HepG2 (cell line): ENCODE results near the gene RHBDD1. TPM values are rescaled to one million over a fixed set of nuclear protein-coding genes. Genes with fewer than 3 reads are reported as not detected.

Experiments
- AFF4 ChIP-seq: sonication (generic); formaldehyde crosslinking; IDR thresholded peaks from 2 replicates; pipeline ENCODE4 v1.4.0; 2020; ENCODE audit warnings: missing genetic modification reagents
- ELF3 ChIP-seq: IDR thresholded peaks from 2 replicates; pipeline ENCODE4 v1.6.1; 2016; ENCODE audit warnings: missing genetic modification reagents, missing compliant biosample characterization
- ETV5 ChIP-seq: IDR thresholded peaks from 2 replicates; pipeline ENCODE4 v1.6.1; 2018; ENCODE audit warnings: missing biosample characterization, missing genetic modification reagents, inconsistent platforms, borderline replicate concordance
- GFI1 ChIP-seq: sonication (generic); formaldehyde crosslinking; IDR thresholded peaks from 2 replicates; pipeline ENCODE4 v1.5.0; 2020; ENCODE audit warnings: missing genetic modification reagents, mild to moderate bottlenecking, borderline replicate concordance
- GTF2F1 ChIP-seq: fragments of 150-350 bp; IDR thresholded peaks from 2 replicates; pipeline ENCODE4 v1.6.1; 2014; ENCODE audit warnings: low read length
- MXD4 ChIP-seq: IDR thresholded peaks from 2 replicates; pipeline ENCODE4 v1.6.1; 2016; ENCODE audit warnings: mild to moderate bottlenecking, missing biosample characterization, missing genetic modification reagents
- PCBP2 ChIP-seq: fragments of 200-400 bp; formaldehyde crosslinking; optimal IDR thresholded peaks from 2 replicates; pipeline ENCODE3; 2018; ENCODE audit warnings: low read length, low read depth; ENCODE audit not compliant: poor library complexity, severe bottlenecking
- SALL1 ChIP-seq: sonication (generic); formaldehyde crosslinking; IDR thresholded peaks from 2 replicates; pipeline ENCODE4 v1.8.0; 2022; ENCODE audit warnings: mild to moderate bottlenecking, missing genetic modification reagents
- SIN3B ChIP-seq: fragments of 150-350 bp; IDR thresholded peaks from 2 replicates; pipeline ENCODE4 v1.6.1; 2014; ENCODE audit warnings: low read length
- SMAD3 ChIP-seq: sonication (generic); formaldehyde crosslinking; IDR thresholded peaks from 2 replicates; pipeline ENCODE4 v1.4.0; 2020; ENCODE audit warnings: missing genetic modification reagents
- ZC3H13 ChIP-seq: sonication (generic); formaldehyde crosslinking; IDR thresholded peaks from 2 replicates; pipeline ENCODE4 v1.8.1; 2023; ENCODE audit warnings: mild to moderate bottlenecking, missing genetic modification reagents, moderate library complexity
- ZHX2 ChIP-seq, 2 experiments: sonication (generic) in 1 of 2; formaldehyde crosslinking in 1 of 2; IDR thresholded peaks; 2 replicates each; pipeline versions ENCODE4 v1.6.1 to v1.9.0; 2014 to 2022; ENCODE audit warnings: antibody characterized with exemption in 1 of 2, borderline replicate concordance in 1 of 2, inconsistent platforms in 1 of 2, low read depth in 1 of 2, missing genetic modification reagents in 1 of 2
- ZMAT5 ChIP-seq: sonication (generic); formaldehyde crosslinking; IDR thresholded peaks from 2 replicates; pipeline ENCODE4 v1.5.0; 2020; ENCODE audit warnings: mild to moderate bottlenecking, low read depth, missing genetic modification reagents, borderline replicate concordance
- ZMYM4 ChIP-seq: sonication (generic); formaldehyde crosslinking; IDR thresholded peaks from 2 replicates; pipeline ENCODE4 v1.8.1; 2023; ENCODE audit warnings: mild to moderate bottlenecking, missing genetic modification reagents
- ZNF136 ChIP-seq: sonication (generic); formaldehyde crosslinking; IDR thresholded peaks from 2 replicates; pipeline ENCODE4 v1.8.1; 2022; ENCODE audit warnings: low read depth, mild to moderate bottlenecking, moderate library complexity, missing genetic modification reagents
- ZNF264 ChIP-seq: sonication (generic); formaldehyde crosslinking; IDR thresholded peaks from 2 replicates; pipeline ENCODE4 v1.4.0; 2020; ENCODE audit warnings: missing genetic modification reagents
- ZNF737 ChIP-seq: sonication (generic); formaldehyde crosslinking; IDR thresholded peaks from 2 replicates; pipeline ENCODE4 v1.5.0; 2020; ENCODE audit warnings: missing genetic modification reagents, mild to moderate bottlenecking, borderline replicate concordance
- ZNF773 ChIP-seq: sonication (generic); formaldehyde crosslinking; IDR thresholded peaks from 2 replicates; pipeline ENCODE4 v1.4.0; 2020; ENCODE audit warnings: missing genetic modification reagents, borderline replicate concordance
- polyA plus RNA-seq, 8 experiments: library from polyadenylated mRNA; depleted of rRNA in 3 of 8; stranded (reverse) in 7 of 8; unstranded in 1 of 8; fragments of >200 nt; fragmentation: Illumina TruSeq in 4 of 8; extraction: Trizol in 4 of 8; gene quantifications; 2 replicates each; pipeline versions ENCODE4 v1.2.1 to v1.2.3, GENCODE V29; 2011 to 2016; ENCODE audit warnings: low read depth in 4 of 8, missing spikeins in 1 of 8, mixed read lengths in 1 of 8; ENCODE audit not compliant: insufficient read depth in 1 of 8
- total RNA-seq, 5 experiments: library from RNA; depleted of rRNA; stranded (reverse); fragments of >200 nt; fragmentation: Illumina TruSeq; extraction: Trizol; gene quantifications; 2 replicates each; pipeline ENCODE4 v1.2.3, GENCODE V29; 2016; ENCODE audit warnings: low read depth in 1 of 5
- TF ChIP-seq, protein P1 (sequence below): sonication (generic); formaldehyde crosslinking; IDR thresholded peaks from 2 replicates; pipeline ENCODE4 v1.5.0; 2020; ENCODE audit warnings: mild to moderate bottlenecking, missing genetic modification reagents

Gene RHBDD1
- total and polyA plus RNA-seq, 2 of the 13 experiments (the other 11 are each of a cell fraction or from before 2014, with no cell fraction given): 8.2 to 9.5 TPM

- TF ChIP-seq ZNF737 (CRISPR knock-in tag): no peak
- TF ChIP-seq ELF3 (CRISPR knock-in tag): peak; percentile 53; the same call in 1 of the 2 replicates
- TF ChIP-seq, protein P1, sequence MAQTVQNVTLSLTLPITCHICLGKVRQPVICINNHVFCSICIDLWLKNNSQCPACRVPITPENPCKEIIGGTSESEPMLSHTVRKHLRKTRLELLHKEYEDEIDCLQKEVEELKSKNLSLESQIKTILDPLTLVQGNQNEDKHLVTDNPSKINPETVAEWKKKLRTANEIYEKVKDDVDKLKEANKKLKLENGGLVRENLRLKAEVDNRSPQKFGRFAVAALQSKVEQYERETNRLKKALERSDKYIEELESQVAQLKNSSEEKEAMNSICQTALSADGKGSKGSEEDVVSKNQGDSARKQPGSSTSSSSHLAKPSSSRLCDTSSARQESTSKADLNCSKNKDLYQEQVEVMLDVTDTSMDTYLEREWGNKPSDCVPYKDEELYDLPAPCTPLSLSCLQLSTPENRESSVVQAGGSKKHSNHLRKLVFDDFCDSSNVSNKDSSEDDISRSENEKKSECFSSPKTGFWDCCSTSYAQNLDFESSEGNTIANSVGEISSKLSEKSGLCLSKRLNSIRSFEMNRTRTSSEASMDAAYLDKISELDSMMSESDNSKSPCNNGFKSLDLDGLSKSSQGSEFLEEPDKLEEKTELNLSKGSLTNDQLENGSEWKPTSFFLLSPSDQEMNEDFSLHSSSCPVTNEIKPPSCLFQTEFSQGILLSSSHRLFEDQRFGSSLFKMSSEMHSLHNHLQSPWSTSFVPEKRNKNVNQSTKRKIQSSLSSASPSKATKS: no peak
- no peak for TF ChIP-seq MXD4
- TF ChIP-seq ZNF773 (CRISPR knock-in tag): no peak
- no peak for TF ChIP-seq ZNF136 (CRISPR knock-in tag)
- TF ChIP-seq ZMAT5 (CRISPR knock-in tag): no peak
- TF ChIP-seq SMAD3: no peak
- TF ChIP-seq PCBP2: no peak
- TF ChIP-seq GTF2F1: no peak
- no peak for TF ChIP-seq AFF4 (CRISPR knock-in tag)
- TF ChIP-seq ZNF264 (CRISPR knock-in tag): 0 out of 2 replicates have a peak, but pooled peaks have one; percentile 31
- no peak for TF ChIP-seq ZHX2 (IDR thresholded peaks at IDR 0.05; ENCODE audit: low read depth)
- no peak for TF ChIP-seq ZHX2 (CRISPR knock-in tag; IDR thresholded peaks at IDR 0.05; ENCODE audit: borderline replicate concordance)
- TF ChIP-seq ZMYM4: peak; percentile 12; the same call in 1 of the 2 replicates
- no peak for TF ChIP-seq ZC3H13 (CRISPR knock-in tag)
- TF ChIP-seq ETV5 (CRISPR knock-in tag): no peak
- no peak for TF ChIP-seq SIN3B
- TF ChIP-seq GFI1: no peak
- no peak for TF ChIP-seq SALL1 (CRISPR knock-in tag)
Observed at GRCh38 chr2:226802573-226802972, 33.3 kb upstream of the RHBDD1 start (continued).
